Central memory CD8-positive, alpha-beta T cell (primary cell): ENCODE results near the gene TBC1D22A.

Source experiments
- ATAC-seq: fragments of 150-1000 bp; cut with Tn5 transposase; replicated peaks from 2 replicates; pipeline ENCODE4 v1.10.0; 2022; ENCODE audit warnings: mild to moderate bottlenecking, moderate FRiP score, moderate number of reproducible peaks; ENCODE audit not compliant: poor library complexity, severe bottlenecking; ENCODE audit errors: extremely low read depth
- DNase-seq, 2 donors: peaks; one replicate each; pipeline ENCODE4 v3.0.0; 2021; ENCODE audit warnings: low spot score in 2 of 2
- H3K27ac Mint-ChIP-seq: one replicate; pipeline ENCODE4 v1.8.0; 2022; ENCODE audit warnings: low read depth, mild to moderate bottlenecking, moderate library complexity, mixed read lengths
- H3K27me3 Mint-ChIP-seq: one replicate; pipeline ENCODE4 v1.8.0; 2022; ENCODE audit warnings: mixed read lengths
- H3K36me3 Mint-ChIP-seq: one replicate; pipeline ENCODE4 v1.8.0; 2022; ENCODE audit warnings: mild to moderate bottlenecking, moderate library complexity, mixed read lengths; ENCODE audit not compliant: insufficient read depth
- H3K4me1 Mint-ChIP-seq: one replicate; pipeline ENCODE4 v1.8.0; 2022; ENCODE audit warnings: mixed read lengths
- H3K4me3 Mint-ChIP-seq: one replicate; pipeline ENCODE4 v1.8.0; 2022; ENCODE audit warnings: mild to moderate bottlenecking, moderate library complexity, mixed read lengths
- H3K9me3 Mint-ChIP-seq: one replicate; pipeline ENCODE4 v1.8.0; 2022; ENCODE audit warnings: mixed read lengths

Gene TBC1D22A

DNA sequence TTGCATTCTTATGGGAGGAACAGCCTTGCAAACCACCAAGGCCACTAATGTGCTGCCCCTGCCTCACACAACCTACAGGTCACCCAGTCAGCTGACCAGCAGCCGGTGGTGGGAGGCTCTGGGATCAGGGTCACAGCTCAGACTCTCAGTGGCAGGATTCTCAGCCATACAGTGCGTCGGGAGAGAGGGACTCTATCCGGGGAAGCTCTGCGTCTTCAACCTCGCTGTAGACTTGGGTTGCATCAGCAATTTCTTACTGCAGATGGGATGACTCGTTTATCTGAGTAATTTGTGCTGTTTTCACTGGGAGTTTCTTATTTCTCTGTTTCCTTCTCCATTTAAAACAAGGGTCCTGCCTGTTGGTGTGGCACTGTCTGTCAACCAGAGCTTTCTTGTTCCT lies 257.7 kb downstream of the TBC1D22A start:
- no peak overlapping the region for H3K4me3 Mint-ChIP-seq
- H3K27ac Mint-ChIP-seq, result no peak overlapping the region
- H3K4me1 Mint-ChIP-seq, result peaks cover 38% of the 10 kb centered on the region
- DNase-seq (no peak), ATAC-seq (no peak)
- peaks cover 5% of the 10 kb centered on the region for H3K36me3 Mint-ChIP-seq
- H3K27me3 Mint-ChIP-seq, result no peaks in the 10 kb centered on the region
- no peaks in the 10 kb centered on the region for H3K9me3 Mint-ChIP-seq

- Mint-ChIP-seq H3K27ac (no peak overlapping the region), H3K27me3 (no peaks in the 10 kb centered on the region), H3K9me3 (no peaks in the 10 kb centered on the region), H3K4me3 (no peak overlapping the region), H3K4me1 (peaks cover 38% of the 10 kb centered on the region), H3K36me3 (peaks cover 5% of the 10 kb centered on the region)
- ATAC-seq, result no peak
- DNase-seq, result no peak
These were observed 259.1 kb downstream of the TBC1D22A start for GRCh38 chr22:47021371-47022074.

GRCh38 chr22:47022075-47022473 lies 259.6 kb downstream of the TBC1D22A start:
- peaks cover 38% of the 10 kb centered on the region for H3K4me1 Mint-ChIP-seq
- peaks cover 3% of the 10 kb centered on the region for H3K36me3 Mint-ChIP-seq
- H3K27ac Mint-ChIP-seq, result no peak overlapping the region
- ATAC-seq (no peak), DNase-seq (no peak)
- no peaks in the 10 kb centered on the region for H3K9me3 Mint-ChIP-seq
- no peaks in the 10 kb centered on the region for H3K27me3 Mint-ChIP-seq
- H3K4me3 Mint-ChIP-seq, result no peak overlapping the region

DNA sequence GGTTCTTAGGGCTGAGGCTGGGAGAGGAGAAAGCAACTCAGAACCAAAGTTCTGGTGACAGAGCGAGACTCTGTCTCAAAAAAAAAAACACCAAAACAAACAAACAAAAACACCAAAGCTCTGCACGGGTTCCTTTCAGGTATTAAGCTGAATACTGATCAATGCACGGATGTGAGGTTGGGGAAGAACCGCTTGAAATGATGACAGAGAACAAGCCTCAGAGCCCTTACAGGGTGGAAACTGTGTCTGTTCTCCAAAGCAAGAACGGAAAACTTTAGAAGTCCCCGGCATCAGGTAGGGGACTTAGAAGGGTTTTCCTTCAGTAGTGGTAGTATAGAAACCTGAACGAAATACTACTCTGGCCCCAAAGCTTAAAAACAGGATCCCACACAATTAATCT lies 260.0 kb downstream of the TBC1D22A start:
- ATAC-seq (no peak), DNase-seq (no peak)
- Mint-ChIP-seq H3K27me3 (no peaks in the 10 kb centered on the region), H3K4me3 (no peak overlapping the region), H3K36me3 (peaks cover under 1% of the 10 kb centered on the region), H3K9me3 (no peaks in the 10 kb centered on the region), H3K4me1 (peaks cover 38% of the 10 kb centered on the region), H3K27ac (no peak overlapping the region)

- ATAC-seq (no peak), DNase-seq (no peak)
- Mint-ChIP-seq H3K4me1 (peaks cover 41% of the 10 kb centered on the region), H3K27me3 (no peaks in the 10 kb centered on the region), H3K4me3 (no peak overlapping the region), H3K36me3 (no peaks in the 10 kb centered on the region), H3K9me3 (no peaks in the 10 kb centered on the region), H3K27ac (no peak overlapping the region)
These were observed 261.4 kb downstream of the TBC1D22A start for GRCh38 chr22:47023871-47024270.

GRCh38 chr22:47027766-47028165 lies 265.3 kb downstream of the TBC1D22A start:
- no peak overlapping the region for H3K27ac Mint-ChIP-seq
- no peaks in the 10 kb centered on the region for H3K9me3 Mint-ChIP-seq
- H3K4me3 Mint-ChIP-seq, result no peak overlapping the region
- H3K36me3 Mint-ChIP-seq, result no peaks in the 10 kb centered on the region
- H3K27me3 Mint-ChIP-seq, result no peaks in the 10 kb centered on the region
- DNase-seq, result no peak
- H3K4me1 Mint-ChIP-seq, result peaks cover 25% of the 10 kb centered on the region
- ATAC-seq, result no peak

DNA sequence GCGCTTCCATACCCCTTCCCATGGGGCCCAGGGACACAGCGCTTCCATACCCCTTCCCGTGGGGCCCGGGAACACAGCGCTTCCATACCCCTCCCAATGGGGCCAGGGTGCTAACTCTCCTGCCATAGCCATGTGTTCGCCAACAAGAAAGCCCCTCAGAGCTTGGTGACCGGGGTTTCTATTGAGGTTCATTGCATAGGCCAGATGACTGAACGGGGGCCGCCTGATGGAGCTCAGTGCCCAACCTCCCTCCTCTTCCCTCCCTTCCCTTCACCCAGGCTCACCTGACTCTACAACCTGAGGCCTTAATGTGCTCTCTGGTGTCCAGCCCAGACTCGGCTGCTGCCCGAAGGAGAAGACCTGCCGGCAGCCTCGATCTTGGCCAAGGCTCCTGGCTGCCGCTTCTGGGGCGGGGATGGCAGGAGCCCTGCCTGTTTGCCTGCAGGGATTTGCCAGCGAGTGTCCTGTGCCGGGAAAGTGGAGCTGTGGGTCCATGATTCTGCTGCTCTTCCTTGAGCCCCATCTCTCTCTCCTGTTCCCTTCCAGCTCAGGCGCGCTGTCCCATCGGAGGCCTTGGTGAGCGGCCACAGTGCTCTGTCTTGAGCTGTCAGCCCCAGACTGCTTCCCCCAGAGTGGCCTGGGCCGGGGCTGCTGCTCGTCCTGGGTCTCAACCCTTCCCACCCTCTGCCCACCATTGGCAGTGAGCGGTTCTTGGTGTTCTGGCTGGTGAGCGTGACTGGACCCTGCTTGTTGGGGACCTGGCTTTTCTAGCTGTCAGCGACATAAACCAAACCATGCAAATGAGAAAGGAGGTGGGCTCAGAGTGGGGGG lies 267.0 kb downstream of the TBC1D22A start:
- no peaks in the 10 kb centered on the region for H3K9me3 Mint-ChIP-seq
- no peaks in the 10 kb centered on the region for H3K27me3 Mint-ChIP-seq
- ATAC-seq (no peak), DNase-seq (no peak)
- no peak overlapping the region for H3K27ac Mint-ChIP-seq
- no peak overlapping the region for H3K4me3 Mint-ChIP-seq
- H3K4me1 Mint-ChIP-seq, result peaks cover 32% of the 10 kb centered on the region
- peaks cover 1% of the 10 kb centered on the region for H3K36me3 Mint-ChIP-seq

GRCh38 chr22:47030143-47030661 lies 267.8 kb downstream of the TBC1D22A start:
- H3K27ac Mint-ChIP-seq, result no peak overlapping the region

GRCh38 chr22:47030881-47031627 lies 268.6 kb downstream of the TBC1D22A start:
- Mint-ChIP-seq H3K27me3 (no peaks in the 10 kb centered on the region), H3K4me3 (no peak overlapping the region), H3K27ac (no peak overlapping the region), H3K36me3 (peaks cover 4% of the 10 kb centered on the region), H3K4me1 (peaks cover 27% of the 10 kb centered on the region), H3K9me3 (no peaks in the 10 kb centered on the region)
- ATAC-seq (no peak), DNase-seq (no peak)

More at GRCh38 chr22:47030143-47030661, 267.8 kb downstream of the TBC1D22A start:
- no peaks in the 10 kb centered on the region for H3K27me3 Mint-ChIP-seq
- no peak for ATAC-seq
- no peak overlapping the region for H3K4me3 Mint-ChIP-seq
- peaks cover 32% of the 10 kb centered on the region for H3K4me1 Mint-ChIP-seq
- H3K36me3 Mint-ChIP-seq, result peaks cover 1% of the 10 kb centered on the region
- DNase-seq, result no peak
- H3K9me3 Mint-ChIP-seq, result no peaks in the 10 kb centered on the region

- Mint-ChIP-seq H3K27ac (no peak overlapping the region), H3K4me3 (no peak overlapping the region)
These were observed 269.1 kb downstream of the TBC1D22A start for GRCh38 chr22:47031628-47031915.

GRCh38 chr22:47032091-47032943 lies 269.9 kb downstream of the TBC1D22A start:
- Mint-ChIP-seq H3K4me1 (peaks cover 27% of the 10 kb centered on the region), H3K36me3 (peaks cover 6% of the 10 kb centered on the region), H3K9me3 (no peaks in the 10 kb centered on the region), H3K27me3 (no peaks in the 10 kb centered on the region), H3K27ac (peak overlapping the region; percentile 62), H3K4me3 (no peak overlapping the region)
- ATAC-seq, result no peak
- no peak for DNase-seq

More at GRCh38 chr22:47031628-47031915, 269.1 kb downstream of the TBC1D22A start:
- Mint-ChIP-seq H3K27me3 (no peaks in the 10 kb centered on the region), H3K9me3 (no peaks in the 10 kb centered on the region), H3K4me1 (peaks cover 27% of the 10 kb centered on the region), H3K36me3 (peaks cover 6% of the 10 kb centered on the region)
- no peak for ATAC-seq
- no peak for DNase-seq
